IMR-90 (cell line): ENCODE data around the gene LIN9. TPM values are rescaled to one million over a fixed set of nuclear protein-coding genes. Genes with fewer than 3 reads are reported as not detected.

Experiments used
- ATAC-seq: fragments of 200-7000 bp; cut with Tn5 transposase; 2 replicates; pipeline ENCODE4 v1.9.1; 2020; ENCODE audit warnings: low read depth, mild to moderate bottlenecking, moderate library complexity
- BruUV-seq: library from RNA; stranded (reverse); fragments of 400-500 nt; replicated peaks from 2 replicates; lab custom pipeline; 2021; lab: Mats Ljungman, UMichigan
- CTCF ChIA-PET: fragments of 300-600 bp; formaldehyde crosslinking; extraction: SDS; loops from one replicate; lab custom pipeline; 2021; ENCODE audit warnings: antibody characterized with exemption; lab: Yijun Ruan, JAX
- POLR2A ChIA-PET: fragments of 300-600 bp; sonication (Branson Sonifier 250); formaldehyde crosslinking; loops from one replicate; lab custom pipeline; 2022; ENCODE audit warnings: antibody characterized with exemption; ENCODE audit not compliant: unreplicated experiment; lab: Charles Lee
- DNase-seq: peaks from one replicate; pipeline ENCODE4 v3.0.0; 2013
- H2AFZ ChIP-seq: replicated peaks from 2 replicates; pipeline ENCODE3; 2013; ENCODE audit warnings: low read length, mild to moderate bottlenecking; ENCODE audit not compliant: poor library complexity
- H2AK5ac ChIP-seq: 2 replicates; pipeline ENCODE4 v1.6.1; 2013; ENCODE audit warnings: low read depth, low read length, inconsistent platforms
- H2AK9ac ChIP-seq: replicated peaks from 2 replicates; pipeline ENCODE3; 2013; ENCODE audit warnings: mild to moderate bottlenecking, low read depth, low read length, moderate library complexity; ENCODE audit not compliant: poor library complexity
- H2BK120ac ChIP-seq: 2 replicates; pipeline ENCODE4 v1.6.1; 2013; ENCODE audit warnings: low read depth, low read length, inconsistent platforms
- H2BK15ac ChIP-seq: 3 replicates; pipeline ENCODE4 v1.6.1; 2013; ENCODE audit warnings: low read depth, low read length, inconsistent platforms
- H2BK20ac ChIP-seq: 2 replicates; pipeline ENCODE4 v1.6.1; 2013; ENCODE audit warnings: low read depth, mild to moderate bottlenecking, inconsistent platforms, low read length, moderate library complexity
- H2BK5ac ChIP-seq: 2 replicates; pipeline ENCODE4 v1.6.1; 2013; ENCODE audit warnings: mild to moderate bottlenecking, low read depth, low read length, inconsistent platforms; ENCODE audit not compliant: poor library complexity, severe bottlenecking
- H3K14ac ChIP-seq: replicated peaks from 2 replicates; pipeline ENCODE4 v1.6.1; 2013; ENCODE audit warnings: low read depth, low read length, inconsistent platforms
- H3K18ac ChIP-seq: 2 replicates; pipeline ENCODE4 v1.6.1; 2013; ENCODE audit warnings: low read depth, low read length, control low read depth
- H3K23ac ChIP-seq: 2 replicates; pipeline ENCODE4 v1.6.1; 2013; ENCODE audit warnings: low read depth, low read length, inconsistent platforms
- H3K27ac ChIP-seq: 2 replicates; pipeline ENCODE4 v1.5.1; 2013; ENCODE audit warnings: mild to moderate bottlenecking, control low read depth, low read length; ENCODE audit not compliant: insufficient read depth
- H3K27me3 ChIP-seq: 2 replicates; pipeline ENCODE4 v1.6.1; 2013; ENCODE audit warnings: low read length; ENCODE audit not compliant: control insufficient read depth, insufficient read depth
- H3K36me3 ChIP-seq: 2 replicates; pipeline ENCODE4 v1.6.1; 2013; ENCODE audit warnings: low read length, mixed read lengths; ENCODE audit not compliant: control insufficient read depth, insufficient read depth
- H3K4ac ChIP-seq: 2 replicates; pipeline ENCODE4 v1.6.1; 2013; ENCODE audit warnings: low read depth, low read length, inconsistent platforms
- H3K4me1 ChIP-seq: 2 replicates; pipeline ENCODE4 v1.6.1; 2013; ENCODE audit warnings: low read length, mixed read lengths; ENCODE audit not compliant: control insufficient read depth, insufficient read depth
- H3K4me2 ChIP-seq: 2 replicates; pipeline ENCODE4 v1.6.1; 2013; ENCODE audit warnings: low read depth, mild to moderate bottlenecking, control low read depth, low read length, moderate library complexity
- H3K4me3 ChIP-seq: 2 replicates; pipeline ENCODE4 v1.5.1; 2013; ENCODE audit warnings: low read depth, mild to moderate bottlenecking, control low read depth, low read length, moderate library complexity; ENCODE audit not compliant: insufficient read depth
- H3K56ac ChIP-seq: 2 replicates; pipeline ENCODE4 v1.6.1; 2013; ENCODE audit warnings: low read length, inconsistent platforms; ENCODE audit not compliant: insufficient read depth; ENCODE audit errors: extremely low read depth
- H3K79me1 ChIP-seq, 2 experiments: 2 replicates each; pipeline ENCODE4 v1.6.1; 2013; ENCODE audit warnings: low read length in 2 of 2, inconsistent platforms in 1 of 2, low read depth in 1 of 2
- H3K9ac ChIP-seq: 2 replicates; pipeline ENCODE4 v1.6.1; 2013; ENCODE audit warnings: low read depth, low read length, control low read depth
- H3K9me1 ChIP-seq: 2 replicates; pipeline ENCODE4 v1.6.1; 2013; ENCODE audit warnings: low read length, inconsistent platforms; ENCODE audit not compliant: insufficient read depth
- H3K9me3 ChIP-seq: 2 replicates; pipeline ENCODE4 v1.6.1; 2013; ENCODE audit warnings: low read length; ENCODE audit not compliant: control insufficient read depth, insufficient read depth
- H4K20me1 ChIP-seq: 2 replicates; pipeline ENCODE4 v1.6.1; 2013; ENCODE audit warnings: low read length, inconsistent platforms; ENCODE audit not compliant: insufficient read depth
- H4K5ac ChIP-seq: 2 replicates; pipeline ENCODE4 v1.6.1; 2013; ENCODE audit warnings: mild to moderate bottlenecking, low read depth, low read length, control low read depth
- H4K8ac ChIP-seq, 2 experiments: 2 replicates each; pipeline ENCODE4 v1.6.1; 2013; ENCODE audit warnings: low read depth in 2 of 2, low read length in 2 of 2, control low read depth in 1 of 2, inconsistent platforms in 1 of 2
- H4K91ac ChIP-seq: 2 replicates; pipeline ENCODE4 v1.6.1; 2013; ENCODE audit warnings: low read depth, low read length, inconsistent platforms; ENCODE audit not compliant: insufficient read depth
- BHLHE40 ChIP-seq: fragments of 150-350 bp; IDR thresholded peaks from 2 replicates; pipeline ENCODE4 v1.6.1; 2016; ENCODE audit warnings: mild to moderate bottlenecking, low read depth, low read length
- CEBPB ChIP-seq: IDR thresholded peaks from 2 replicates; pipeline ENCODE4 v1.6.1; 2012; ENCODE audit warnings: low read depth, low read length, improper control_type of control experiment
- CHD1 ChIP-seq: IDR thresholded peaks from 2 replicates; pipeline ENCODE4 v1.6.1; 2012; ENCODE audit warnings: low read depth, low read length, improper control_type of control experiment
- CTCF ChIP-seq: conservative IDR thresholded peaks from 2 replicates; pipeline ENCODE4 v1.5.1; 2012; ENCODE audit warnings: mild to moderate bottlenecking, low read depth, low read length, improper control_type of control experiment
- ELK1 ChIP-seq: fragments of 150-350 bp; IDR thresholded peaks from 2 replicates; pipeline ENCODE4 v1.6.1; 2016; ENCODE audit warnings: low read depth, mild to moderate bottlenecking, low read length, moderate library complexity, borderline replicate concordance
- FOS ChIP-seq: fragments of 150-350 bp; IDR thresholded peaks from 2 replicates; pipeline ENCODE4 v1.6.1; 2016; ENCODE audit warnings: low read depth, low read length
- MAFK ChIP-seq: IDR thresholded peaks from 2 replicates; pipeline ENCODE4 v1.6.1; 2012; ENCODE audit warnings: low read depth, low read length, improper control_type of control experiment
- MAZ ChIP-seq: IDR thresholded peaks from 2 replicates; pipeline ENCODE4 v1.6.1; 2012; ENCODE audit warnings: low read depth, mild to moderate bottlenecking, low read length, improper control_type of control experiment, moderate library complexity, borderline replicate concordance
- MXI1 ChIP-seq: IDR thresholded peaks from 2 replicates; pipeline ENCODE4 v1.6.1; 2012; ENCODE audit warnings: low read depth, mild to moderate bottlenecking, low read length, moderate library complexity, borderline replicate concordance
- NFE2L2 ChIP-seq: fragments of 150-350 bp; IDR thresholded peaks from 2 replicates; pipeline ENCODE4 v1.6.1; 2016; ENCODE audit warnings: low read depth, mild to moderate bottlenecking, low read length
- POLR2A ChIP-seq: IDR thresholded peaks from 2 replicates; pipeline ENCODE4 v1.6.1; 2012; ENCODE audit warnings: mild to moderate bottlenecking, low read depth, low read length
- RAD21 ChIP-seq: IDR thresholded peaks from 2 replicates; pipeline ENCODE4 v1.6.1; 2012; ENCODE audit warnings: low read length, improper control_type of control experiment
- RCOR1 ChIP-seq: IDR thresholded peaks from 2 replicates; pipeline ENCODE4 v1.6.1; 2012; ENCODE audit warnings: mild to moderate bottlenecking, low read length, improper control_type of control experiment; ENCODE audit not compliant: insufficient replicate concordance
- RFX5 ChIP-seq: IDR thresholded peaks from 2 replicates; pipeline ENCODE4 v1.8.0; 2012; ENCODE audit warnings: low read depth, mild to moderate bottlenecking, low read length, moderate library complexity
- SMC3 ChIP-seq: fragments of 150-350 bp; IDR thresholded peaks from 2 replicates; pipeline ENCODE4 v1.6.1; 2016; ENCODE audit warnings: low read depth, mild to moderate bottlenecking, antibody characterized with exemption, low read length, moderate library complexity
- USF2 ChIP-seq: fragments of 150-350 bp; IDR thresholded peaks from 2 replicates; pipeline ENCODE4 v1.6.1; 2017; ENCODE audit warnings: mild to moderate bottlenecking, antibody characterized with exemption, low read length, low read depth
- WGBS, 2 experiments: methylation state at CpG; one replicate each; pipeline versions ENCODE4 v1.1.5 to v1.1.7; 2013; ENCODE audit warnings: missing lambda C conversion rate in 2 of 2; ENCODE audit not compliant: insufficient read length in 1 of 2; ENCODE audit errors: extremely low coverage in 2 of 2; 5-methylcytosine and 5-hydroxymethylcytosine counted together
- dilution Hi-C: fragments of 300-500 bp; cut with HindIII; formaldehyde crosslinking; loops from one replicate; pipeline ENCODE4 v1.14.3; 2018; ENCODE audit warnings: low sequenced_read_pairs; ENCODE audit not compliant: unreplicated experiment
- in situ Hi-C: fragments of 300-500 bp; cut with MboI; formaldehyde crosslinking; loops from 3 replicates; pipeline ENCODE4 v1.14.3; 2019; ENCODE audit warnings: low sequenced_read_pairs, inconsistent platforms, mixed read lengths
- intact Hi-C: fragments of 100-400 bp; cut with micrococcal nuclease; formaldehyde crosslinking; loops from 2 replicates; pipeline ENCODE4 v1.10.0; 2022
- polyA plus RNA-seq, 3 experiments: library from polyadenylated mRNA; depleted of rRNA; stranded (reverse); fragments of >200 nt; gene quantifications; 2 replicates each; pipeline ENCODE4 v1.2.3, GENCODE V29; 2012; ENCODE audit warnings: low replicate concordance in 1 of 3
- total RNA-seq: library from RNA; depleted of rRNA; stranded (reverse); fragments of >200 nt; gene quantifications from 2 replicates; pipeline ENCODE4 v1.2.3, GENCODE V29; 2012

Gene LIN9
- total and polyA plus RNA-seq, 2 of the 4 experiments (the other 2 are of a cell fraction) = 2.3 to 3.9 TPM

GRCh38 chr1:226304291-226304955 is 4.5 kb downstream of the LIN9 start:
- Histone ChIP-seq H3K36me3 (no peaks in the 10 kb centered on the region), H2BK5ac (no peak overlapping the region), H4K8ac (no peak overlapping the region), H3K23ac (no peak overlapping the region), H3K4me2 (no peak overlapping the region), H4K5ac (no peak overlapping the region), H4K91ac (no peak overlapping the region), H3K79me1 (peaks cover 22 to 33% of the 10 kb centered on the region in 2 experiments), H2AFZ (no peak overlapping the region), H3K18ac (no peak overlapping the region), H2BK15ac (no peak overlapping the region), H3K4ac (no peak overlapping the region), H3K56ac (no peak overlapping the region), H2AK9ac (no peak overlapping the region), H3K4me3 (no peak overlapping the region), H4K20me1 (no peaks in the 10 kb centered on the region), H2BK120ac (no peak overlapping the region), H3K27me3 (no peaks in the 10 kb centered on the region), H3K27ac (no peak overlapping the region), H3K9ac (no peak overlapping the region), H3K9me3 (no peaks in the 10 kb centered on the region), H2BK20ac (no peak overlapping the region), H3K9me1 (peaks cover 2% of the 10 kb centered on the region; the same call in 1 of the 2 replicates), H2AK5ac (no peak overlapping the region), H3K14ac (no peak overlapping the region), H3K4me1 (peaks cover 2% of the 10 kb centered on the region; the same call in 1 of the 2 replicates)
- intact Hi-C loops (loop anchor here (5.0 kb wide), 1 partner anchor 37 kb away; no protein-coding TSS in a partner anchor), in situ Hi-C loops (no loop called here), dilution Hi-C loops (no loop called here)
- no peak for TF ChIP-seq MXI1
- TF ChIP-seq MAFK = no peak
- no peak for TF ChIP-seq FOS
- no peak for TF ChIP-seq POLR2A
- no peak for TF ChIP-seq CTCF
- TF ChIP-seq RAD21 = no peak
- TF ChIP-seq RCOR1 = no peak
- no peak for TF ChIP-seq SMC3
- no peak for TF ChIP-seq CEBPB
- no peak for TF ChIP-seq RFX5
- TF ChIP-seq NFE2L2 = no peak
- TF ChIP-seq ELK1 = no peak
- no peak for TF ChIP-seq CHD1
- no peak for TF ChIP-seq MAZ
- TF ChIP-seq USF2 = no peak
- no peak for TF ChIP-seq BHLHE40
- DNase-seq = no peak
- POLR2A ChIA-PET = no interaction called here
- WGBS, 2 experiments = no CpG with 5 or more reads among the region's 4 CpGs
- CTCF ChIA-PET = interaction anchor here (0.8 kb wide), 1 partner anchor 33 kb away, joined by 3 read pairs; no protein-coding TSS in a partner anchor
- ATAC-seq = no peak
- no TSS peak for BruUV-seq
